ENCODE results near the gene CLCF1.

The CLCF1 gene

DNA sequence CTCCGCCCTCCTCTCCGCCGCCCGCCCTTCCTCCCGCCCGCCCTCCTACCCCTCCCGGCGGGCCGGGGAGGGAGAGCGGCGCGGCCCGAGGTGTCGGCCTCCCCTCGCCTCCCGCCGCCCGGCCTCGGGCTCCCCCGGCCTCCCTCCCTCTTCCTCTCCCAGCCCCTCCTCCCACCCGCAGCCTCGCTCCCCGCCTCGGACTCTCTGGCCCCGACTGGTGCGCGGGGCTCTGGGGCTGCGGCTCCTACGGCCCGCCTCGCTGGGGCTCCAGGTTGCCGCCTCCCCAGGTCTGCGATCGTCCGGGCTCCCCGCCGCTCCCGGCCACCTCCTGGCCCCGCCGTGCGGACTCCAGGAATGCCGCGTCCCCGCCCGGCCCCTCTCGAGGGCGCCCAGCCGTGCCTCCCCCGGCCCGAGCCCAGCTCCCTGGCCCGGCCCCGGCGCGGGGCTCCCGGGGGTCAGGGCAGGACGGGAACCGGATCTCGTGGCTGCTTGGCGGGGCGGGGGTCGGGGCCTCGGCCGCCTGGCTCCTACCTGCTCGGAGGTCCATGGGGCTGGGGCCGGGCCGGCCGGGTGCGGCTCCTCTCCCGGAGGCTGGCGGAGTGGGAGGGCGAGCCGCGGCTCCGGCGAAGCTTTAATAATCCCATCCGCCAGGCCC is at the start of gene CLCF1:
CLCF1 (minus strand) TSS at position 606 of the 655 bp plus-strand sequence; CDS start at position 547, 59 bp downstream.
- DNase-seq = no peak

GRCh38 chr11:67422891-67423290 is 49.5 kb upstream of the CLCF1 start:
- DNase-seq = no peak

DNA sequence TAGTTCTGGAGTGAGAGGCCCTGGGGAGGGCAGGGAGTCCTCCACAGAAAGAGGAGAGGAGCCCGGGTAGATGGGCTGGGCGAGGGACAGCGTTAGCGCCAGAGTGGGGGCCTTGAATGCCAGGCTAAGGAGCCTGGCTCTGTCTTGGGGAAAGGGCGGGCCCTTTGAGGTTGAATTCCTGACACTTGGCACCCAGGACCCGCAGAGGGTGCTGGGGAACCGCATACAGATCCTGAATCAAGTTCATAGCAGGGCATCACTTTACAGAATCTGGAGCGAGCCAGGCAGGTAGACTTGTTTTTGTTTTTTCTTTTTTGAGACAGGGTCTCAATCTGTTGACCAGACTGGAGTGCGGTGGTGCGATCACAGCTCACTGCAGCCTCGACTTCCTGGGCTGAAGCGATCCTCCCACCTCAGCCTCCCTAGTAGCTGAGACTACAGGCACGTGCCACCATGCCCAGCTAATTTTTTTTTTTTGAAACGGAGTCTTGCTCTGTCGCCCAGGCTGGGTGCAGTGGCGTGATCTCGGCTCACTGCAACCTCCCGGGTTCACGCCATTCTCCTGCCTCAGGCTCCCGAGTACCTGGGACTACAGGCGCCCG is 48.1 kb upstream of the CLCF1 start:
- no peak for DNase-seq

- peak; percentile 70 to 94 for DNase-seq
Observed at GRCh38 chr11:67420646-67421429, 47.4 kb upstream of the CLCF1 start.

DNA sequence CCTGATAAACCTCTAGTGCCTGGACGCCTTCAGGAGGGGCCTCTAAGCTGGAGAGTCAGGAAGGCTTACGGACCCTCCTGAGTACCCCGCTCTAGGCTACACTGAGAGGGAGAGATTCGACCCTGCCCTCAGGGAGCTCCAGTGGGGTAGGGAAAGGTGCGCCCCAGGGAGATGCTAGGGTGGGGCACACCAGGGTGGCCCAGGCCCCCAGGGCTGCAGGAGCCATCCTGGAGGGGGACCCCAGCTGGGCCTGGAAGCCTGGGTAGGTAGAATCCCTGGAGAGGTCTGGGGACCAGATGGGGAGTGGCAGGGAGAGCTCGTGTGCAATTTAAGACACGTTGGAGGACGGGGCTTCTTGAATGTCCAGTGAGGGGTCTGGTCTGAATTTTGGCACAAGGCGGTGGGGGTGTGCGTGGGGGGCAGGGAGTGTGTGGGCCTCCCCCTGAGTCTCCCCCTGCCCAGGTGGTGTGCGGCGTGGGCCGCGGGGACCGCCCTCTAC is 46.8 kb upstream of the CLCF1 start:
- no peak for DNase-seq

GRCh38 chr11:67419325-67420049 is 46.1 kb upstream of the CLCF1 start:
- no peak for DNase-seq

GRCh38 chr11:67418476-67419281 is 45.3 kb upstream of the CLCF1 start:
- peak in 1 of 2 experiments; percentile 76 for DNase-seq

- no peak for DNase-seq
Observed at GRCh38 chr11:67417425-67417824, 44.0 kb upstream of the CLCF1 start.

DNA sequence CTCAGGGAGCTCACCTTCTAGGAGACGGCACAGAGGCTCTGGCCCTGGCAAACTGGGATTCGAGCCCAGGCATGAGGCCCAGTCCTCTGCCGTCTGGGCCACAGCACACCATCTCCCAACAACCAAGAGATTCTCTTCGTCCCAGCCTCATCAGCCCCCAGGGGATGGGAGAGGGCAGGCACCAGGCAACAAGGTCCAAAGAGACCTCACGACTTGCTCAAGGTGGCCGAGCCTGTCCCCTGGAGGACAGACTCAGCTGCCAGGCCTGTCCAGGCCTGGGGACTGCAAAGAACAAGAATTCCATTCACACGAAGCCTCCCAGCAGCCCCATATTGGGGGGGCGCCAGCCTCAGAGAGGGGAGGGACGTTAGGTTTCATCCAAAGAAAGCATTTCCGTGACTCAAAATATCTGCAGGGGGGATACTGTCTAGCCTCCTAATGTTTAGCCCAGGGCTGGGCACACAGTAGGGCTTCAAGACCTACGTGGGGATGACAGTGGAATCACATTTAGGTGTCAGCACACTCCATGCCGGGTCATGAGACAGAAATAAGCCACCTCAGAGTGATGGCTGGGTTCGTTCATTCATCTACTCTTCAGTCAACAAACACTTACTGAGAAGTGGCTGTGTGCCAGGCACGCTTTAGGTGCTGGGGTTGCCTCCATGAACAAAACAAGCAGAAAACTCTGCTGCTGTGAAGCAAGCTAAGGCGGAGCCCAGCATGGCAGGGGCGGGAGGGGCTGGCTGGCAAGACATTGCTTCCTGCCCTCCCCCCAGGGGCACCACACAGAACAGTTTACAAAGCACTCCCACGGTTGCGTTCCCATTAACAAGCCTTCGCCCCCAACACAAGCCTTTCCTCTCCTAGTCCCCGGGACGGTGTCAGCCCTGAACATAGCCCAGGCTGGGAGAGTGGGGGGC is 43.3 kb upstream of the CLCF1 start:
- peak in 1 of 2 experiments; percentile 62 for DNase-seq

DNA sequence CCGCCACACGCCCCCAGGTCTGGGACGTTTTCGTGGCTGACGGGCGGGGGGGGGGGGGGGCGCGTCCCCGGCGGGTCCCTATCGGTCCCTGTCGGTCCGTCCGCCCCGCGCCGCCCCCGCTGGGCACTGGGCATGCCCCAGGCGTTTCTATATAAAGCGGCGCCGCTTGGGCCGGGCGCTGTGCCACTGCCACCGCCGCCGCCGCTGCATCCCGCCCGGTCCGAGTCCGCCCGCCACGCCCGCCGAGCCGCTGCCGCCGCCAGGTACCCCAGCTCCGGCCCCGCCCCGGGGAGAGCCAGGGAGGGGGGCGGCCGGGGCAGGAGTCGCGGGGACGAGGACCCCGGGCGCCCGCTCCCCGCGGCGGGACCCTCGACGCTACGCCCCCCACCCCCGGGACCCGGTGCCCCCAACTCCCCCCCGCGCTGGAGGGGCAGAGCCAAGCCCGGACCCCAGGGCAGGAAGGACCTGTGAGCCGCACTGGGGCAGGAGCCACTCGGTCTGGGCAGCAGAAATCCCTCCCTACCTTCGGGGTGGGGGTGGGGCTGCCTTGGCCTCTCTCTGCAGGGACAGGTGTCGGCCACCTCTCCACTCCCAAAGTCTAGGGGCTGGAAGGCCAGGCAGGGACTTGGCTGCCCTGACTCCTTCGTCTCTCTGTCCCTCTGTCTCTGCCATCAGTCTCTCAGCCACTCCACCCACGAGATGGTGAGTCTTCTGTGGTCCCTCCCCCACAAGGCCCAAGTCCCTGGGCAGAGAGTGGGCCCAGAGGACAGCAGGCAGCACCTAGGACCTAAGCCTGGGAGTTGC is 42.3 kb upstream of the CLCF1 start, which contains the start of gene CARNS1:
CARNS1 (plus strand) TSS at position 178 of the 804 bp plus-strand sequence; CDS start at position 700, 522 bp downstream.
- DNase-seq = no peak

GRCh38 chr11:67413266-67413849 is 40.0 kb upstream of the CLCF1 start:
- no peak for DNase-seq

GRCh38 chr11:67412495-67413179 is 39.2 kb upstream of the CLCF1 start:
- no peak for DNase-seq

- no peak for DNase-seq
Observed at GRCh38 chr11:67411785-67412152, 38.4 kb upstream of the CLCF1 start.

DNA sequence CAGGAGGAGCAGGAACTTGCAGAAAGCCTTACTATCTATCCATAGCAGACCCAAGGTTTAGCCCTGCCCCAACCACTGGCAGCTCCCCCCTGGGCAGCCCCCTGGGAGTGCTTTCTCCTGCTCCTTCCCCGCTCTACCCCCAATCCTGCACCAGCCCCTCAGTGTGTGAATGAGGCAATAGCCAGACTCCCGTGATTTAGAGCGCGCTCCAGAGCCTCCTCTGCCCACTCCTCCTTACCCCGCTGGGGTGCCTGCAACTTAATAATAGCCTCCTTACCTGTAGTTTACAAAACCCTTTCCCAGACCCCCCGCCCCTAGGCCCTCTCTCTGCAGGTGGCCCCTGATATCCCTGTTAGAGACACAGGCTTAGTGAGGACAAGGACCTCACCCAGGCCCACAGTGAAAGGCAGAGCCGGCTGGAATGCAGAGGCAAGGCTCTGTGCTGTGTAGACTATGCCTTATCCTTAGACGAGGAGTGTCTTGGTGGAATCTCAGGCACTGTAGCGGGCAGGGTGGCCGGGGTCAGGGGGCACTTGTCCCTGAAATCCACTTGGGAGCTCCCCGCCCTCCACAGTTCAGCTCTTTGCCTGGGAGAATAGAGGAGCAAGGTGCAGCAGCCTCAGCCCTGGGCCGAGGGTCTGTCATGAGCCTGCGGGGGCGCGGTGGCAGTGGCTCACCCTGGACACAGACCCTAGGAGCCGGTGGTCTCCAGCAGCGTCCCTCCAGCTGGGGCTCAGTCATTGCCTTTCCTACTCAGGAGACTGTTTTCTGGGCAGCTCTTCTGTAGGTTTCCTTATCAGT is 37.8 kb upstream of the CLCF1 start:
- no peak for DNase-seq

DNA sequence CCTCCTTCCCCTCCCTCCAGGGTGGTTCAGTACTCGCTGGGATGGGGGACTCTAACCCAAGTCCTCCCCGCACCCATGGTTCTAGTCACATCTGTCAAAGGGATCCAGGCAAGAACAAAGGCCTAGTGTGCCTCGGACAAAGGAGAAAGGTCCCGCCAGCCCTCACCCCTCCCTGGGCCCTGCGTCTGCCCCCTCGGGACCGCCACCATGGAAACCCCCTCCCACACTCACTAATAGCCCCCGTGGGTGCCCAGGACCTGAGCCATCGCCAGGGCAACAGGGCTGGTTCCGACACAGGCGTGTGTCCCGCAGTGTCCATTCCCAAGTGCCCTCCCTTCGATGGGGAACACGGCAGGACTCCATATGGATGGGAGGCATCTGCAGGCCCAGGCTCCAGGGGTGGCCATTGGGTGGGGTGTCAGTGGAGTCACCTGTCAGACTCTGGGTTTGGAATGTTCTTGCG is 37.0 kb upstream of the CLCF1 start:
- no peak for DNase-seq

DNA sequence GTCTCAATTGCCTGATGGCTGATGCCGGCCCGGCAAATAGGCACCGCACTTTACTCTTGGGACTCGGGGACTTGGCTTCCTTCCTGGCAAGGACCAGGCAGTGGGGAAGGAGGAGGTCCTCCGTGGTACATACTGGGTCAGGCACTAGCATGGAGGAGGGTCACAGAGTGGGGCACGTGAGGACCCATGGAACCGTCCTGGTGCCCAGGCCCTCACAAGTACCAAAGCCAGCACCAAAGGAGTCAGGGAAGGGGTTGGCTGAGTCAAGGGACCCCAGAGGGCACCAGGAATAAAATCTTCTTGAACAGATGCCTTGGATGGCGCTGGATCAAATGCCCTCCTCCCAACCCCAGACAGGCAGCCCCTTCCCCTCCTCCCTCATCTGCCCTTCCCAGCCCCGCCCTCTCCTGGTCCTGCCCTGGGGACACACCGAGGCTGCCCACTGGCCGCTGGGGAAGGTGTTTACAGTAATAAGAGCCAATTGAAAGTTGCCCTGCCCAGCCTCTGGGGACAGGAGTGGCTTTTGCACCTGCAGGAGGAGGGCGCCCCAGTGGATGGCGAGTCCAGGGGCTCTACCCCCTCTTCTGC is 36.5 kb upstream of the CLCF1 start:
- DNase-seq = no peak

- no peak for DNase-seq
Observed at GRCh38 chr11:67409261-67409666, 35.9 kb upstream of the CLCF1 start.

Data from NCI-H446 (cell line).